ENCODE measurements around the gene LAPTM5.

DNA sequence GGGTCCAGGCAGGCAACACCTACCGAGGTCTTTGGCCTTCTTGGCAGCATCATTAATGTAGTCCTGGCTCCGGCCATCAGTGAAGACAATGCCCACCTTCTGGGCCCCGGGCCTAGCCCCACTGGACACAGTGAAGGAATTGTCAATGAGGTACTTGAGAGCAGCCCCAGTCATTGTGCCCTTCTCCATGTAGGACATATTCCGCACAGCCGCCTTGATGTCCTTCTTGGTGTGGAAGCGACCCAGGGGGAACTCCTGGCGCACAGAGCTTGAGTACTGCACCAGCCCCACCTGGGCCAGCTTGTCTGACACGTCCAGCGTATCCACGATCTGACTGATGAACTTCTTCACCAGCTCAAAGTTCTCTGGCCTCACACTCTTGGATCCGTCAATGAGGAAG is 41.7 kb downstream of the LAPTM5 start:
- TF ChIP-seq, protein P1, sequence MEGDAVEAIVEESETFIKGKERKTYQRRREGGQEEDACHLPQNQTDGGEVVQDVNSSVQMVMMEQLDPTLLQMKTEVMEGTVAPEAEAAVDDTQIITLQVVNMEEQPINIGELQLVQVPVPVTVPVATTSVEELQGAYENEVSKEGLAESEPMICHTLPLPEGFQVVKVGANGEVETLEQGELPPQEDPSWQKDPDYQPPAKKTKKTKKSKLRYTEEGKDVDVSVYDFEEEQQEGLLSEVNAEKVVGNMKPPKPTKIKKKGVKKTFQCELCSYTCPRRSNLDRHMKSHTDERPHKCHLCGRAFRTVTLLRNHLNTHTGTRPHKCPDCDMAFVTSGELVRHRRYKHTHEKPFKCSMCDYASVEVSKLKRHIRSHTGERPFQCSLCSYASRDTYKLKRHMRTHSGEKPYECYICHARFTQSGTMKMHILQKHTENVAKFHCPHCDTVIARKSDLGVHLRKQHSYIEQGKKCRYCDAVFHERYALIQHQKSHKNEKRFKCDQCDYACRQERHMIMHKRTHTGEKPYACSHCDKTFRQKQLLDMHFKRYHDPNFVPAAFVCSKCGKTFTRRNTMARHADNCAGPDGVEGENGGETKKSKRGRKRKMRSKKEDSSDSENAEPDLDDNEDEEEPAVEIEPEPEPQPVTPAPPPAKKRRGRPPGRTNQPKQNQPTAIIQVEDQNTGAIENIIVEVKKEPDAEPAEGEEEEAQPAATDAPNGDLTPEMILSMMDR (conservative IDR thresholded peaks at IDR 0.05; ENCODE audit: low read depth, low read length), result no peak
- TF ChIP-seq EZH2 (IDR thresholded peaks at IDR 0.05; ENCODE audit: borderline replicate concordance, low read depth, low read length, poor library complexity, severe bottlenecking), result no peak

All from A673 (cell line).